OCI-LY1 (cell line): ENCODE measurements around the gene ZSWIM5.

ENCODE experiments used
- H2AFZ ChIP-seq: fragments of 200-600 bp; sonication (generic), shearing (Covaris generic); 2 replicates; pipeline ENCODE4 v1.6.0; 2014; ENCODE audit warnings: antibody characterized with exemption, mild to moderate bottlenecking, low read length
- H3F3A ChIP-seq: fragments of 200-600 bp; sonication (generic), shearing (Covaris generic); 2 replicates; pipeline ENCODE4 v1.6.0; 2014; ENCODE audit warnings: mild to moderate bottlenecking, antibody characterized with exemption, low read length, moderate library complexity; ENCODE audit not compliant: insufficient read depth
- H3K27ac ChIP-seq: fragments of 200-600 bp; sonication (generic); 2 replicates; pipeline ENCODE4 v1.5.1; 2014; ENCODE audit warnings: low read length, mixed run types, mild to moderate bottlenecking, low read depth; ENCODE audit not compliant: poor library complexity, severe bottlenecking
- H3K27me3 ChIP-seq: fragments of 200-600 bp; sonication (generic); 2 replicates; pipeline ENCODE4 v1.6.0; 2014; ENCODE audit warnings: antibody characterized with exemption, mild to moderate bottlenecking, low read length, moderate library complexity; ENCODE audit not compliant: insufficient read depth
- H3K36me3 ChIP-seq: fragments of 200-600 bp; sonication (generic); 2 replicates; pipeline ENCODE4 v1.6.1; 2014; ENCODE audit warnings: mild to moderate bottlenecking, antibody characterized with exemption, low read length, moderate library complexity, mixed read lengths; ENCODE audit not compliant: insufficient read depth
- H3K4me1 ChIP-seq: fragments of 200-600 bp; sonication (generic); 2 replicates; pipeline ENCODE4 v1.5.1; 2014; ENCODE audit warnings: mild to moderate bottlenecking, low read length, moderate library complexity; ENCODE audit not compliant: insufficient read depth, severe bottlenecking
- H3K4me2 ChIP-seq: fragments of 200-600 bp; sonication (generic), shearing (Covaris generic); 2 replicates; pipeline ENCODE4 v1.6.1; 2014; ENCODE audit warnings: low read length
- H3K4me3 ChIP-seq: fragments of 200-600 bp; sonication (generic); 2 replicates; pipeline ENCODE4 v1.5.1; 2014; ENCODE audit warnings: low read length, low read depth, mild to moderate bottlenecking, mixed read lengths; ENCODE audit not compliant: poor library complexity, severe bottlenecking
- H3K79me2 ChIP-seq: fragments of 200-600 bp; shearing (Covaris generic); 2 replicates; pipeline ENCODE4 v1.6.1; 2016; ENCODE audit warnings: mixed run types, low read length, mixed read lengths; ENCODE audit not compliant: insufficient read depth
- H3K9ac ChIP-seq: fragments of 200-600 bp; sonication (generic), shearing (Covaris generic); 2 replicates; pipeline ENCODE4 v1.6.1; 2014; ENCODE audit warnings: mild to moderate bottlenecking, low read length, mixed read lengths
- H3K9me2 ChIP-seq: fragments of 200-600 bp; sonication (generic), shearing (Covaris generic); 2 replicates; pipeline ENCODE4 v1.6.1; 2014; ENCODE audit warnings: low read depth, mild to moderate bottlenecking, low read length, mixed read lengths
- H3K9me3 ChIP-seq: fragments of 200-600 bp; shearing (Covaris generic); 2 replicates; pipeline ENCODE4 v1.6.1; 2014; ENCODE audit warnings: low read length, mixed read lengths
- H4K20me1 ChIP-seq: fragments of 200-600 bp; sonication (generic), shearing (Covaris generic); 2 replicates; pipeline ENCODE4 v1.6.0; 2016; ENCODE audit warnings: mild to moderate bottlenecking, low read length; ENCODE audit not compliant: insufficient read depth
- CTCF ChIP-seq: fragments of 200-600 bp; sonication (generic), shearing (Covaris generic); IDR thresholded peaks from 2 replicates; pipeline ENCODE4 v1.5.1; 2017; ENCODE audit warnings: mild to moderate bottlenecking, antibody characterized with exemption, low read length, moderate library complexity, mixed read lengths
- EZH2 ChIP-seq: fragments of 200-600 bp; sonication (generic), shearing (Covaris generic); IDR thresholded peaks from 2 replicates; pipeline ENCODE4 v1.8.0; 2017; ENCODE audit warnings: borderline replicate concordance, mixed run types, mild to moderate bottlenecking, antibody characterized with exemption, low read length, moderate library complexity, mixed read lengths

The ZSWIM5 gene

GRCh38 chr1:45243476-45244343 is 37.3 kb upstream of the ZSWIM5 start:
- Histone ChIP-seq H3K4me2 (no peak overlapping the region), H3K27me3 (no peaks in the 10 kb centered on the region), H3K9me2 (no peaks in the 10 kb centered on the region; the same call in 1 of the 2 replicates), H3K79me2 (no peaks in the 10 kb centered on the region), H3K9me3 (peaks cover 2% of the 10 kb centered on the region; the same call in 1 of the 2 replicates), H3K4me3 (no peak overlapping the region), H3K4me1 (no peaks in the 10 kb centered on the region), H4K20me1 (no peaks in the 10 kb centered on the region), H3F3A (no peaks in the 10 kb centered on the region), H3K36me3 (no peaks in the 10 kb centered on the region), H3K27ac (no peak overlapping the region), H3K9ac (no peak overlapping the region), H2AFZ (no peak overlapping the region)
- TF ChIP-seq CTCF = no peak
- TF ChIP-seq EZH2 = no peak

GRCh38 chr1:45238846-45239245 is 32.4 kb upstream of the ZSWIM5 start:
- Histone ChIP-seq H3K27ac (no peak overlapping the region), H3K4me2 (no peak overlapping the region), H3K36me3 (no peaks in the 10 kb centered on the region), H3K27me3 (no peaks in the 10 kb centered on the region), H3K79me2 (no peaks in the 10 kb centered on the region), H3F3A (no peaks in the 10 kb centered on the region), H3K9me2 (no peaks in the 10 kb centered on the region), H3K9me3 (0 out of 2 replicates have a peak, but pooled peaks cover 2% of the 10 kb centered on the region), H2AFZ (no peak overlapping the region), H3K9ac (no peak overlapping the region), H3K4me1 (no peaks in the 10 kb centered on the region), H4K20me1 (no peaks in the 10 kb centered on the region), H3K4me3 (no peak overlapping the region)
- TF ChIP-seq EZH2 = no peak

- no peaks in the 10 kb centered on the region for H3K9me2 ChIP-seq
- no peaks in the 10 kb centered on the region for H3K36me3 ChIP-seq
- H3K9me3 ChIP-seq = no peaks in the 10 kb centered on the region
- H3K9ac ChIP-seq = no peak overlapping the region
- no peaks in the 10 kb centered on the region for H3K27me3 ChIP-seq
- no peaks in the 10 kb centered on the region for H3K79me2 ChIP-seq
- no peak for TF ChIP-seq EZH2
- TF ChIP-seq CTCF = no peak
- H4K20me1 ChIP-seq = no peaks in the 10 kb centered on the region
- H3K4me1 ChIP-seq = no peaks in the 10 kb centered on the region
- H3F3A ChIP-seq = no peaks in the 10 kb centered on the region
- H3K4me2 ChIP-seq = no peak overlapping the region
- H3K4me3 ChIP-seq = no peak overlapping the region
- no peak overlapping the region for H3K27ac ChIP-seq
- no peak overlapping the region for H2AFZ ChIP-seq
Measured at GRCh38 chr1:45236136-45236535, 29.7 kb upstream of the ZSWIM5 start.
